OCI-LY7 (cell line): ENCODE results near the gene LSAMP.

Experiments used
- CTCF ChIP-seq: fragments of 200-600 bp; sonication (generic); conservative IDR thresholded peaks from 2 replicates; pipeline ENCODE4 v1.5.1; 2014; ENCODE audit warnings: mild to moderate bottlenecking, antibody characterized with exemption, low read length, moderate library complexity, mixed read lengths
- EZH2phosphoT487 ChIP-seq: fragments of 200-600 bp; sonication (generic); IDR thresholded peaks from 2 replicates; pipeline ENCODE4 v1.6.1; 2018; ENCODE audit warnings: low read depth, borderline replicate concordance, mild to moderate bottlenecking, mixed run types, antibody characterized with exemption, low read length, moderate library complexity, mixed read lengths

GRCh38 chr3:115861166-115861733, 584.0 kb downstream of the LSAMP start:
- peak; percentile 42 for TF ChIP-seq CTCF
- no peak for TF ChIP-seq EZH2phosphoT487
